Type B pancreatic cell (in vitro differentiated cells): ENCODE results near the gene TNFRSF12A. TPM values are rescaled to one million over a fixed set of nuclear protein-coding genes. Genes with fewer than 3 reads are reported as not detected.

Experiments used
- DNase-seq: peaks from one replicate; pipeline ENCODE4 v3.0.0; 2021; ENCODE audit warnings: mixed read lengths; ENCODE audit not compliant: unreplicated experiment; ENCODE audit errors: extremely low spot score
- H3K27ac Mint-ChIP-seq: 2 replicates; pipeline ENCODE4 v1.8.0; 2021; ENCODE audit warnings: mild to moderate bottlenecking, mixed read lengths
- H3K27me3 Mint-ChIP-seq: 2 replicates; pipeline ENCODE4 v1.8.0; 2021; ENCODE audit warnings: mixed read lengths
- H3K36me3 Mint-ChIP-seq: 2 replicates; pipeline ENCODE4 v1.8.0; 2021; ENCODE audit warnings: mixed read lengths
- H3K4me1 Mint-ChIP-seq: one replicate; pipeline ENCODE4 v1.8.0; 2021; ENCODE audit warnings: mixed read lengths; ENCODE audit not compliant: unreplicated experiment
- H3K4me3 Mint-ChIP-seq: 2 replicates; pipeline ENCODE4 v1.8.0; 2021; ENCODE audit warnings: mild to moderate bottlenecking, mixed read lengths
- H3K9me3 Mint-ChIP-seq: 2 replicates; pipeline ENCODE4 v1.8.0; 2021; ENCODE audit warnings: mixed read lengths
- total RNA-seq: library from RNA; stranded (reverse); gene quantifications from 2 replicates; pipeline ENCODE4 v1.2.1, GENCODE V29; 2021; ENCODE audit warnings: low replicate concordance
- TF ChIP-seq, protein P1 (sequence below): fragments of 200-600 bp; sonication (generic); conservative IDR thresholded peaks from 2 replicates; pipeline ENCODE4 v1.5.0; 2021; ENCODE audit warnings: antibody characterized with exemption, mild to moderate bottlenecking

Gene TNFRSF12A
- total RNA-seq, 1 donor from 2014 or later: 24.0 TPM

GRCh38 chr16:2973605-2974318 is 46.4 kb upstream of the TNFRSF12A start:
- Mint-ChIP-seq H3K27me3 (no peaks in the 10 kb centered on the region), H3K27ac (no peak overlapping the region), H3K36me3 (peaks cover 3% of the 10 kb centered on the region), H3K4me3 (no peak overlapping the region), H3K4me1 (peaks cover 7% of the 10 kb centered on the region), H3K9me3 (no peaks in the 10 kb centered on the region)
- TF ChIP-seq, protein P1, sequence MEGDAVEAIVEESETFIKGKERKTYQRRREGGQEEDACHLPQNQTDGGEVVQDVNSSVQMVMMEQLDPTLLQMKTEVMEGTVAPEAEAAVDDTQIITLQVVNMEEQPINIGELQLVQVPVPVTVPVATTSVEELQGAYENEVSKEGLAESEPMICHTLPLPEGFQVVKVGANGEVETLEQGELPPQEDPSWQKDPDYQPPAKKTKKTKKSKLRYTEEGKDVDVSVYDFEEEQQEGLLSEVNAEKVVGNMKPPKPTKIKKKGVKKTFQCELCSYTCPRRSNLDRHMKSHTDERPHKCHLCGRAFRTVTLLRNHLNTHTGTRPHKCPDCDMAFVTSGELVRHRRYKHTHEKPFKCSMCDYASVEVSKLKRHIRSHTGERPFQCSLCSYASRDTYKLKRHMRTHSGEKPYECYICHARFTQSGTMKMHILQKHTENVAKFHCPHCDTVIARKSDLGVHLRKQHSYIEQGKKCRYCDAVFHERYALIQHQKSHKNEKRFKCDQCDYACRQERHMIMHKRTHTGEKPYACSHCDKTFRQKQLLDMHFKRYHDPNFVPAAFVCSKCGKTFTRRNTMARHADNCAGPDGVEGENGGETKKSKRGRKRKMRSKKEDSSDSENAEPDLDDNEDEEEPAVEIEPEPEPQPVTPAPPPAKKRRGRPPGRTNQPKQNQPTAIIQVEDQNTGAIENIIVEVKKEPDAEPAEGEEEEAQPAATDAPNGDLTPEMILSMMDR: no peak
- DNase-seq: no peak

DNA sequence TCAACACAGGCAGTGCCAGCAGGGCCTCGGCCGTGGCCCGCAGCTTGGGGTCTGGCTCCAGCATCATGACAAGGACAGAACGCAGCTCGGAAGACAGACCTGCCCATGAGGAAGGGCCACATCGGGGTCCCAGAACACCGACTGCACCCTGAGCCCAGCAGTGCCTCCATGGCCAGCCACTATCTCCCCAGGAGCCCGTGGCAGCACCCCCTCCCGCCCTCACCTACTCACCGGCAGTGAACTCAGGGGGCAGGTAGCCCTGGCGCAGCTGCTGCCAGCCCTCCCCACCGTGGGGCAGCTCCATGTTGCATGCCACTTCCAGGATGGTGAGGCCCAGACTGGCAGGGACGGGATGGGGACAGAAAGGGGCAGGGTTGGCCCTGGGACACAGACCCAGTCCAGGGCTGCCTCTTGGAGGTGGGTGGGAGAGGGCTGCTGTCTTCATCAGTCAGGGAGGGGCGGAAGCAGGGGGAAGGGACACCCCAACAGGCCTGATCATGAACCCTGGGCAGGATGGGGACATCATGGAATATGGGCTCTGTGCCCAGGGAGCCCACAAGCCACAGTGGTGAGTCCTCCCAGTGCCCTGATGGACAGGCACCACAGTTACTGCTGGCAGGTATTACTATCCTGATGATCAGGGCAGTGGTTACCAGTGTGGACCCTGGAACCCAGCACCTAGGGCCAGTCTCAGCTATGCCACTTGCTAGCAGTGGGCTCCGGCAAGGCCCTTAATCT is 45.7 kb upstream of the TNFRSF12A start:
- Mint-ChIP-seq H3K36me3 (peaks cover 3% of the 10 kb centered on the region), H3K27me3 (no peaks in the 10 kb centered on the region), H3K4me1 (peaks cover 7% of the 10 kb centered on the region), H3K4me3 (no peak overlapping the region), H3K27ac (no peak overlapping the region), H3K9me3 (no peaks in the 10 kb centered on the region)
- DNase-seq: no peak
- TF ChIP-seq, protein P1: no peak

DNA sequence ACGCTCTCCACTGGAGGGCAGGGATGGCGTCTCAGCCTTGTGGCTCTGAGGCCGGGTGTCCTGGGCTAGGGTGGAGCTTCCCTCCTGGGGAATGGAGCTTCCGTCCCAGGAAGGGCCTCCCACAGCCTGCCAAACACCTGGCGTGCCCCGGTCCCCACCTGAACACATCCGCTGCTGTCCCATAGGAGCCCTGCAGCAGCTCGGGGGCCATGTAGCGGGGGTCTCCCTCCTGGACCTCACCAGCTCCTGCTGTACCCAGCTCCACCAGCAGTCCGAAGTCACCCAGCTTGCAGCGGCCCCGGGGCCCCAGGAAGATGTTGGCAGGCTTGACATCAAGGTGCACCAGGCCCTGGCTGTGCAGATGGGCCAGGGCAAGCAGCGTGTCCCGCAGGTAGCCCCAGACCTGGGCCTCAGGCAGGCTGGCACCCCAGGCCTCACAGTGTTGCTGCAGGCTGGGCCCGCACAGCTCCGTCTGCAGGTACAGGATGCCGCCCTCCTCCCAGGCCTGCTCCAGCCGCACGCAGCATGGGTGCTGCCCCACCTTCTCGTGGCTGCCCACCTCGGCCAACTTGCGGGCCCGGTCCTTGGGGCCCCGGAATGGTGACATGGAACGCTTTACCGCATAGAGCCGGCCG is 44.9 kb upstream of the TNFRSF12A start:
- H3K9me3 Mint-ChIP-seq: no peaks in the 10 kb centered on the region
- no peaks in the 10 kb centered on the region for H3K27me3 Mint-ChIP-seq
- H3K4me1 Mint-ChIP-seq: peaks cover 7% of the 10 kb centered on the region
- no peak overlapping the region for H3K4me3 Mint-ChIP-seq
- no peak for DNase-seq
- no peak overlapping the region for H3K27ac Mint-ChIP-seq
- TF ChIP-seq, protein P1: no peak
- peaks cover 3% of the 10 kb centered on the region for H3K36me3 Mint-ChIP-seq

GRCh38 chr16:2976201-2976600 is 44.0 kb upstream of the TNFRSF12A start:
- no peak for DNase-seq
- H3K4me3 Mint-ChIP-seq: no peak overlapping the region
- H3K27ac Mint-ChIP-seq: no peak overlapping the region
- H3K36me3 Mint-ChIP-seq: peaks cover 3% of the 10 kb centered on the region
- H3K4me1 Mint-ChIP-seq: peaks cover 8% of the 10 kb centered on the region
- H3K9me3 Mint-ChIP-seq: no peaks in the 10 kb centered on the region
- no peaks in the 10 kb centered on the region for H3K27me3 Mint-ChIP-seq
- TF ChIP-seq, protein P1: no peak

- Mint-ChIP-seq H3K27me3 (no peaks in the 10 kb centered on the region), H3K27ac (no peak overlapping the region), H3K4me1 (peaks cover 13% of the 10 kb centered on the region), H3K36me3 (peaks cover 3% of the 10 kb centered on the region), H3K9me3 (no peaks in the 10 kb centered on the region), H3K4me3 (no peak overlapping the region)
- TF ChIP-seq, protein P1: no peak
- no peak for DNase-seq
These were observed 43.5 kb upstream of the TNFRSF12A start for GRCh38 chr16:2976673-2977072.
